ENCODE measurements around the gene MXD1. TPM values are rescaled to one million over a fixed set of nuclear protein-coding genes. Genes with fewer than 3 reads are reported as not detected.

Gene MXD1
- total and polyA plus RNA-seq, 9 of the 15 experiments (the other 6 are each of a cell fraction or from before 2014, with no cell fraction given): 6.7 to 35.9 (median 11.0) TPM

DNA sequence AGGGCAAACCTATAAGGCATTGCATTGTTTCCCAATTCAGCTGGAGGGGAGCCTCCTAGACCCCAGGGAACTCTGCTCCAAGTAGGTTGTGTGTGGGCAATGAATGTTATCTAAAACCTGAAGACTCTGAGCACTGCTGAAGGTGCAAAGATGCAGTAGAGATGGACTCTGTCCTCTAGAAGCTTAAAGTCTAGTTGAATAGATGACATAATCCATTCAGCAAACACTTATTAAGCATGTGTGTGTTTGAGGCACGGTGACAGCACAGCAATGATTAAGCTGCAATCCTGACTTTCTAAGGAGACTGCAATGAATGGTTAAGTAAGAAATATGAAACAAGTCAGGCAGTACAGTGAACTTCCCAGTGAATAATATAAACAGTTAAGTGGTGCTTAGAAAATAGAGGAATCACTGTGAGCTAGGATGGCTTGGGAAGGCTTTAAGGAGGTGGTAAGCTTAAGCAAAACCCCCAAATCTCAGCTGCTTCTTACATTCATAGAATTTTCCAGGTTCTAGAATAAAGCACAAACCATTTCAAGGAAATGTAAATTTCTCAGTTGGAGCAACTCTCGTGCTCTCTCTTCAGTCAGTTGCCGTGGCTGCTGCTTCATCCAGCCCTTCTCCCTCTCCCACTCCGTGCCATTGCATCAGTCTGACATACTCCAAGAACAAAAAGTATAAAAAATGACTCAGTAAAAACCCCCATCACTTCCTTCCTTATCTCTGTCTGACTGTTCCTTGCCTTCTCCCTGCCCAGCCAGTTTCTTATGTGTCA lies 19.1 kb downstream of the MXD1 start (continued):
- peak; percentile 85 for TF ChIP-seq ZNF316 (IDR thresholded peaks at IDR 0.05)
- TF ChIP-seq ZNF589 (CRISPR knock-in tag; IDR thresholded peaks at IDR 0.05; ENCODE audit: low read depth): peak; percentile 97
- TF ChIP-seq ZNF134 (CRISPR knock-in tag; conservative IDR thresholded peaks at IDR 0.05): no peak
- no peak for TF ChIP-seq HCFC1 (IDR thresholded peaks at IDR 0.05; ENCODE audit: low read depth, low read length)
- TF ChIP-seq ZNF507 (tag; conservative IDR thresholded peaks at IDR 0.05): no peak
- peak; percentile 38 for TF ChIP-seq CCNT2 (IDR thresholded peaks at IDR 0.05; ENCODE audit: borderline replicate concordance, extremely low read depth, insufficient read length, low read depth, low read length)
- TF ChIP-seq MAFG (tag; conservative IDR thresholded peaks at IDR 0.05): peak; percentile 83
- no peak for TF ChIP-seq ZBTB9 (CRISPR knock-in tag; IDR thresholded peaks at IDR 0.05)
- TF ChIP-seq POLR2A (conservative IDR thresholded peaks at IDR 0.05): no peak
- no peak for TF ChIP-seq OTX1 (CRISPR knock-in tag; IDR thresholded peaks at IDR 0.05)
- TF ChIP-seq KAT2B (IDR thresholded peaks at IDR 0.05; ENCODE audit: low read depth, low read length): no peak
- peak in 1 of 2 experiments; percentile 50; a peak in 2 of 4 replicates for TF ChIP-seq MNT (conservative IDR thresholded peaks at IDR 0.05)
- no peak for TF ChIP-seq SIX5 (IDR thresholded peaks at IDR 0.05; ENCODE audit: borderline replicate concordance in 1 of 2, insufficient read depth in 1 of 2, low read depth in 1 of 2, low read length in 2 of 2)
- no peak for TF ChIP-seq ZFP1 (CRISPR knock-in tag; IDR thresholded peaks at IDR 0.05)
- TF ChIP-seq KDM5B (IDR thresholded peaks at IDR 0.05; ENCODE audit: insufficient replicate concordance, low read depth, low read length): no peak
- no peak for TF ChIP-seq BRCA1 (IDR thresholded peaks at IDR 0.05)
- TF ChIP-seq BRCA1 (CRISPR knock-in tag; IDR thresholded peaks at IDR 0.05): no peak
- no peak for TF ChIP-seq PCBP1 (IDR thresholded peaks at IDR 0.05; ENCODE audit: low read depth, low read length, poor library complexity, severe bottlenecking)
- TF ChIP-seq, protein P1, sequence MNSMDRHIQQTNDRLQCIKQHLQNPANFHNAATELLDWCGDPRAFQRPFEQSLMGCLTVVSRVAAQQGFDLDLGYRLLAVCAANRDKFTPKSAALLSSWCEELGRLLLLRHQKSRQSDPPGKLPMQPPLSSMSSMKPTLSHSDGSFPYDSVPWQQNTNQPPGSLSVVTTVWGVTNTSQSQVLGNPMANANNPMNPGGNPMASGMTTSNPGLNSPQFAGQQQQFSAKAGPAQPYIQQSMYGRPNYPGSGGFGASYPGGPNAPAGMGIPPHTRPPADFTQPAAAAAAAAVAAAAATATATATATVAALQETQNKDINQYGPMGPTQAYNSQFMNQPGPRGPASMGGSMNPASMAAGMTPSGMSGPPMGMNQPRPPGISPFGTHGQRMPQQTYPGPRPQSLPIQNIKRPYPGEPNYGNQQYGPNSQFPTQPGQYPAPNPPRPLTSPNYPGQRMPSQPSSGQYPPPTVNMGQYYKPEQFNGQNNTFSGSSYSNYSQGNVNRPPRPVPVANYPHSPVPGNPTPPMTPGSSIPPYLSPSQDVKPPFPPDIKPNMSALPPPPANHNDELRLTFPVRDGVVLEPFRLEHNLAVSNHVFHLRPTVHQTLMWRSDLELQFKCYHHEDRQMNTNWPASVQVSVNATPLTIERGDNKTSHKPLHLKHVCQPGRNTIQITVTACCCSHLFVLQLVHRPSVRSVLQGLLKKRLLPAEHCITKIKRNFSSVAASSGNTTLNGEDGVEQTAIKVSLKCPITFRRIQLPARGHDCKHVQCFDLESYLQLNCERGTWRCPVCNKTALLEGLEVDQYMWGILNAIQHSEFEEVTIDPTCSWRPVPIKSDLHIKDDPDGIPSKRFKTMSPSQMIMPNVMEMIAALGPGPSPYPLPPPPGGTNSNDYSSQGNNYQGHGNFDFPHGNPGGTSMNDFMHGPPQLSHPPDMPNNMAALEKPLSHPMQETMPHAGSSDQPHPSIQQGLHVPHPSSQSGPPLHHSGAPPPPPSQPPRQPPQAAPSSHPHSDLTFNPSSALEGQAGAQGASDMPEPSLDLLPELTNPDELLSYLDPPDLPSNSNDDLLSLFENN (IDR thresholded peaks at IDR 0.05; ENCODE audit: low read depth in 2 of 2, low read length in 2 of 2): no peak

Data from K562 (cell line).